Measurements from ENCODE around the gene NXNL1. TPM values are rescaled to one million over a fixed set of nuclear protein-coding genes. Genes with fewer than 3 reads are reported as not detected.

NXNL1 gene, protein sequence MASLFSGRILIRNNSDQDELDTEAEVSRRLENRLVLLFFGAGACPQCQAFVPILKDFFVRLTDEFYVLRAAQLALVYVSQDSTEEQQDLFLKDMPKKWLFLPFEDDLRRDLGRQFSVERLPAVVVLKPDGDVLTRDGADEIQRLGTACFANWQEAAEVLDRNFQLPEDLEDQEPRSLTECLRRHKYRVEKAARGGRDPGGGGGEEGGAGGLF
- polyA plus RNA-seq (2012; ENCODE audit: insufficient read length, low read depth) = not detected

DNA sequence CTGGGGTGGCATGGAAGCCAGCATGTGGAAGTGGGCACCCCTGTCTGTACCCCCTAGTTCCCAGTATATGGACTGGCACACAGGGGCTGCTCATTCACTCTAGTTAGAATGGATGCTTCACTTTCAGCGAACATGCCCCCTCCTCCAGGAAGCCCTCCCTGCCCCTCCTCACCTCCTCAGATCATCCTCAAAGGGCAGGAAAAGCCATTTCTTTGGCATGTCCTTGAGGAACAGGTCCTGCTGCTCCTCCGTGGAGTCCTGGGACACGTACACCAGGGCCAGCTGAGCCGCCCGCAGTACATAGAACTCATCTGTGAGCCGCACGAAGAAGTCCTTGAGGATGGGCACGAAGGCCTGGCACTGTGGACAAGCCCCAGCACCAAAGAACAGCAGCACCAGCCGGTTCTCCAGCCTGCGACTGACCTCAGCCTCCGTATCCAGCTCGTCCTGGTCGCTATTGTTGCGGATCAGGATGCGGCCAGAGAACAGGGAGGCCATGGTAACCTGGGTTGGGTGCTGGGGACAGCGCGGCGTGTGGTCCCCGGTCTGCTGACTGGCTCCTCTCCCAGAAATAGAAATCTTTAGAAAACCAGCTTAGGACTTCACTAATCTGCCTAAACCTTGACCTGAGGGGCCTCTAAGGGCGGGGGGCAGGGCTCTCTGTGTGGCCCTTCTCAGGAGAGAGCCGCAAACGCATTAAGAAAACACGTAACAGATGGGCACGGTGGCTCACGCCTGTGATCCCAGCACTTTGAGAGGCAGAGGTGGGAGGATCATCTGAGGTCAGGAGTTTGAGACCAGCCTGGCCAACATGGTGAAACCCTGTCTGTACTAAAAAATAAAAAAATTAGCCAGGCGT lies at the start of gene NXNL1:
Gene NXNL1 (minus strand): TSS at position 555 of the 859 bp plus-strand sequence. CDS start 57 bp downstream, at position 498.
- TF ChIP-seq SIN3A (IDR thresholded peaks at IDR 0.05; ENCODE audit: borderline replicate concordance, insufficient read depth, low read length) (no peak), TAF1 (IDR thresholded peaks at IDR 0.05; ENCODE audit: borderline replicate concordance, insufficient read depth, low read length) (no peak), POLR2AphosphoS5 (IDR thresholded peaks at IDR 0.05; ENCODE audit: low read depth, low read length) (no peak), FOXP2 (optimal IDR thresholded peaks at IDR 0.05; ENCODE audit: borderline replicate concordance, extremely low read depth, extremely low read length, insufficient read depth) (no peak)
- TF ChIP-seq, protein P1, sequence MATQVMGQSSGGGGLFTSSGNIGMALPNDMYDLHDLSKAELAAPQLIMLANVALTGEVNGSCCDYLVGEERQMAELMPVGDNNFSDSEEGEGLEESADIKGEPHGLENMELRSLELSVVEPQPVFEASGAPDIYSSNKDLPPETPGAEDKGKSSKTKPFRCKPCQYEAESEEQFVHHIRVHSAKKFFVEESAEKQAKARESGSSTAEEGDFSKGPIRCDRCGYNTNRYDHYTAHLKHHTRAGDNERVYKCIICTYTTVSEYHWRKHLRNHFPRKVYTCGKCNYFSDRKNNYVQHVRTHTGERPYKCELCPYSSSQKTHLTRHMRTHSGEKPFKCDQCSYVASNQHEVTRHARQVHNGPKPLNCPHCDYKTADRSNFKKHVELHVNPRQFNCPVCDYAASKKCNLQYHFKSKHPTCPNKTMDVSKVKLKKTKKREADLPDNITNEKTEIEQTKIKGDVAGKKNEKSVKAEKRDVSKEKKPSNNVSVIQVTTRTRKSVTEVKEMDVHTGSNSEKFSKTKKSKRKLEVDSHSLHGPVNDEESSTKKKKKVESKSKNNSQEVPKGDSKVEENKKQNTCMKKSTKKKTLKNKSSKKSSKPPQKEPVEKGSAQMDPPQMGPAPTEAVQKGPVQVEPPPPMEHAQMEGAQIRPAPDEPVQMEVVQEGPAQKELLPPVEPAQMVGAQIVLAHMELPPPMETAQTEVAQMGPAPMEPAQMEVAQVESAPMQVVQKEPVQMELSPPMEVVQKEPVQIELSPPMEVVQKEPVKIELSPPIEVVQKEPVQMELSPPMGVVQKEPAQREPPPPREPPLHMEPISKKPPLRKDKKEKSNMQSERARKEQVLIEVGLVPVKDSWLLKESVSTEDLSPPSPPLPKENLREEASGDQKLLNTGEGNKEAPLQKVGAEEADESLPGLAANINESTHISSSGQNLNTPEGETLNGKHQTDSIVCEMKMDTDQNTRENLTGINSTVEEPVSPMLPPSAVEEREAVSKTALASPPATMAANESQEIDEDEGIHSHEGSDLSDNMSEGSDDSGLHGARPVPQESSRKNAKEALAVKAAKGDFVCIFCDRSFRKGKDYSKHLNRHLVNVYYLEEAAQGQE (IDR thresholded peaks at IDR 0.05; ENCODE audit: insufficient read depth in 1 of 2, low read depth in 2 of 2, low read length in 2 of 2) = no peak

DNA sequence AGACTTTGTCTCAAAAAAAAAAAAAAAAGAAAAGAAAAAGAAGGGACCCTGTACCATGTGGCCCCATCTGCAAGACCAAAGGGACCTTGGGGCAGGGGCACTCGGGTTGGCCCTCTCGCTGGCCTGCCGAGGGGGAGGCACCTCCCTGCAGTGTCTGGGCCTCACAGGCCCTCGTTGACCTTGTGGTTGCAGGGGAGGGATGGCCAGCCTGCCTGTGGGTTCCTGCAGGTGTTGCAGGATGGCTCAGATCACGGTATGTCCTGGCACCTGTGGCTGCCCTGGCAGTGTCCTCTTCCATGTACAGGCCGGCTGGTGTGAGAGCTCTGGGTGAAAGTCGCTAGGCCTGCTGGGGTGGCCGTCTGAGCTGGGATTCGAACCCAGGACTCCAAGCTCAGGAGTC lies 46.0 kb upstream of the NXNL1 start:
- TF ChIP-seq TAF1 (IDR thresholded peaks at IDR 0.05; ENCODE audit: borderline replicate concordance, insufficient read depth, low read length) = no peak
- TF ChIP-seq, protein P1 (IDR thresholded peaks at IDR 0.05; ENCODE audit: insufficient read depth in 1 of 2, low read depth in 2 of 2, low read length in 2 of 2) = no peak

DNA sequence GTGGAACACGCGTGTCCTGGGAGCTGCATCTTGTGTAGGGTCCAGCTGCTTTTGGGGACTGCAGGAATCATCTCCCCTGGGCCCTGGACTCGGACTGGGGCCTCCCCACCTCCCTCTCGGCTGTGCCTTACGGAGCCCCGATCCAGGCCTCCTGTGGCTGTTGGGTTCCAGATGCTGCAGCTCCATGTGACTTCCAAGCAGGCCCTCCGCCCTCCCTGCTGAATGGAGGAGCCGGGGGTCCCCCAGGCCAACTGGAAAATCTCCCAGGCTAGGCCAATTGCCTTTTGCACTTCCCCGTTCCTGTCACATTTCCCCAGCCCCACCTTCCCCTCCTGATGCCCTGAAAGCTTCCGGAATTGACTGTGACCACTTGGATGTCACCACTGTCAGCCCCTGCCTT lies 44.5 kb upstream of the NXNL1 start:
- TF ChIP-seq TAF1 (IDR thresholded peaks at IDR 0.05; ENCODE audit: borderline replicate concordance, insufficient read depth, low read length) = no peak

DNA sequence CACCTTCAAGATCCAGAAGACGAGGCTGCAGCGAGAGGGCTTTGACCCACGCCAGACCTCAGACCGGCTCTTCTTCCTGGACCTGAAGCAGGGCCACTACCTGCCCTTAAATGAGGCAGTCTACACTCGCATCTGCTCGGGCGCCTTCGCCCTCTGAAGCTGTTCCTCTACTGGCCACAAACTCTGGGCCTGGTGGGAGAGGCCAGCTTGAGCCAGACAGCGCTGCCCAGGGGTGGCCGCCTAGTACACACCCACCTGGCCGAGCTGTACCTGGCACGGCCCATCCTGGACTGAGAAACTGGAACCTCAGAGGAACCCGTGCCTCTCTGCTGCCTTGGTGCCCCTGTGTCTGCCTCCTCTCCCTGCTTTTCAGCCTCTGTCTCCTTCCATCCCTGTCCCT lies 43.7 kb upstream of the NXNL1 start:
- TF ChIP-seq POLR2AphosphoS5 (IDR thresholded peaks at IDR 0.05; ENCODE audit: low read depth, low read length) = no peak
- no peak for TF ChIP-seq FOXP2 (optimal IDR thresholded peaks at IDR 0.05; ENCODE audit: borderline replicate concordance, extremely low read depth, extremely low read length, insufficient read depth)
- no peak for TF ChIP-seq SIN3A (IDR thresholded peaks at IDR 0.05; ENCODE audit: borderline replicate concordance, insufficient read depth, low read length)
- no peak for TF ChIP-seq TAF1 (IDR thresholded peaks at IDR 0.05; ENCODE audit: borderline replicate concordance, insufficient read depth, low read length)
- TF ChIP-seq, protein P1 (IDR thresholded peaks at IDR 0.05; ENCODE audit: insufficient read depth in 1 of 2, low read depth in 2 of 2, low read length in 2 of 2) = no peak

DNA sequence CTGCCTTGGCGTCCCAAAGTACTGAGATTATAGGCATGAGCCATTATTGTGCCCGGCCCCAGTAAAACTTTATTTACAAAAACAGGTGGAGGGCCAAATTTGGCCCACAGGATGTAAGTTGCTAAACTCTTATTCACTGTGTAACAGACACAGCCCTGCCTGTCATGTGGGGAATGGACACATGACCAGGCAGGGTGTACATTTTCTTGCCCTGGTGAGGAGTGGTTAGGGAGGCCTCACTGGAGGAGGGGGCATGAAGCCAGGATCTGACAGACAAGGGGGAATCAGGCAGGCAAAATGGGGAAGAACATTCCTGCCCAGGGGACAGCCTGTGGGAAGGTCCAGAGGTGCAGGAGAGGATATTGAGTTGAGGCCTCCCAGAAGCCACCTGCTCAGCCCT lies 43.3 kb upstream of the NXNL1 start:
- TF ChIP-seq FOXP2 (optimal IDR thresholded peaks at IDR 0.05; ENCODE audit: borderline replicate concordance, extremely low read depth, extremely low read length, insufficient read depth) (no peak), TAF1 (IDR thresholded peaks at IDR 0.05; ENCODE audit: borderline replicate concordance, insufficient read depth, low read length) (no peak), POLR2AphosphoS5 (IDR thresholded peaks at IDR 0.05; ENCODE audit: low read depth, low read length) (no peak), SIN3A (IDR thresholded peaks at IDR 0.05; ENCODE audit: borderline replicate concordance, insufficient read depth, low read length) (no peak)
- TF ChIP-seq, protein P1 (IDR thresholded peaks at IDR 0.05; ENCODE audit: insufficient read depth in 1 of 2, low read depth in 2 of 2, low read length in 2 of 2) = no peak
